DMS53 (cell line): ENCODE measurements around the gene URI1.

Experiments
- DNase-seq: peaks from one replicate; lab custom pipeline; 2025; lab: John Stamatoyannopoulos, UW

URI1 gene

DNA sequence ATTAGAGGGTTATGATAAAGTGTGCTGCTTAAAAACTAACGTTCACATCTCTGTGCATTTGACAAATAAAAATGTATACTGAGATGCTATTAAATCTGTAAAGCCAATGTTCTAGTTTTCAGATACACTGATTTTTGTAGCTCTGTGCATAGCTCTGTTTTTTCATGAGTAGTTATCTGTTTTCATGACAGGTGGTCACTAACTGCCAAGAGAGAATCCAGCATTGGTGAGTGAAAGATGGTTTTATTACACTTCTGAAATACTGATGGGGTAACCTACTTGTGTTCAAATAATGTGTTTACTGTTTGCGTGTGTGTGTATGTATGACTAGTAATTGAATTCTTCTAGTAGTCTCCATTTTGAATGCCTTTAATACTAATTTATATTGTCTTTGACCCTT, 29.0 kb downstream of the URI1 start:
- DNase-seq: no peak

DNA sequence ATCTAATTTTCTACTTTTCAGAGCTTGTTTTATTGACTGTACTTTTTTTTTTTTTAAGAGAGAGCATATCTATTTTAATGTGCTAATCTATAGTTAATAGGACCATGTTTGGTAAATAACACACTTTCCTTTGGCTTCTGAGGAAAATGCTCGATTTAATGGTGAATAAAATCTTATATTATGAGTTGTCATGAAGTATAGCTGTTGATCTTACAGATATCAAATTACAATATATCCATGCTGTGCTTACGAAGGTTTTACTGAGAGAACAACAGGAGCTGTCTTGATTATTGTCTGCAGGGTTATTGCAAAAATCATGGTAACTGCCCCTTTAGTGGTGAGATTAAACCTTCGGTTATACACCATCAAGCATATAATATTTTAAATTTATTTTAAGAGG, 29.6 kb downstream of the URI1 start:
- no peak for DNase-seq

- DNase-seq: no peak
Observed at GRCh38 chr19:29974701-29975100, 32.7 kb downstream of the URI1 start.

DNA sequence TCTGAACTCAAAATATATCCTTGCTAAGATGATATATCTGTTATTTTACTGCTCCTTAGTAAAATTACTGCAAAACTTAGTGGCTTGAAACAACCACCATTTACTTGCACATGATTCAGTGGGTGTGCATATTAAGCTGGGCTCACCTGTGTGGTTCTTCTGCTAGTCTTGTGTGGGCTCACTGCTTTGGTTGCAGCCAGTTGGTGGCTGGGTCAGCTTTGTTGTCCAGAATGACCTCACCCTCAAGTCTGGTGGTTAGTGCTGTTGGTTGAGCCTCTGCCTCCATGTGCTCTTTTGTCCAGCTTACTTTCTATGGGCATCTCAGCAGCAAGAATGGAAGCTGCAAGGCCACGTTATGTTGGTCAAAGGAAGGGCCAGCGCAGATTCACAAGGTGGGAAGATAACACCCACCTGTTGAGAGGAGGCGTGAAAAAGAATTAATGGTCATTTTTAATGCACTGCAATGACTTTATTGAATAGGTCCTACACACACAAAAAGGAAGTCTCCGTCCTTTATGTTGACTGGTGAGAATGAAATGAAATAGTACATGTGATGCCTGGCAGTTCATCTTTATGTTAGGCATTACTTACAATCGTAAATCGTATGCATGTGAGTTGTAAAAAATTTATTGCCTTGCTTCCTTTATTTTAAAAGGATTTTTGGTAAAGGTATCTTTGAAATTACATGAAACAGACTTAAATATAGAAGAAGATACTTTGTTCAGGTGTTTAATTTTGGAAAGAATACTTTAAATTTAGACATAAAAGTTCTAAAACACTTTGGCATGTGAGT, 34.3 kb downstream of the URI1 start:
- no peak for DNase-seq

GRCh38 chr19:29978080-29978479, 36.0 kb downstream of the URI1 start:
- no peak for DNase-seq

- no peak for DNase-seq
Observed at GRCh38 chr19:29983568-29983967, 41.5 kb downstream of the URI1 start.

DNA sequence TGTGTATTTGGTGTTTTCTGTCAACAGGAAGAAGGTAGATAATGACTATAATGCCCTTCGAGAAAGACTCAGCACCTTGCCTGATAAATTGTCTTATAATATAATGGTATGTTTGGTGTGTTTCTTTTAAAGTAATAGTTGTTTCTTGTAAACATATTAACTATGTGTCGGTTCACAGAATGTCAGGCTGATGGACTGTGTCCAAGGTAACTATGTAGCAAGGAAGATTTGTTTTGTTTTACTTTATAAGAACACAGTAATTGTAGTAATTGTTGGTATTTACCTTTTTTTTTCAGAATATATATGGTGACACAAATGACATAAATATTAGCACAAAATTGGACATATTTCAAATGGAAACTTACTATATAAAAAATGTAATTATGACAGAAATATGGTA, 43.2 kb downstream of the URI1 start:
- DNase-seq: no peak

- DNase-seq: no peak
Observed at GRCh38 chr19:29988351-29988750, 46.3 kb downstream of the URI1 start.

DNA sequence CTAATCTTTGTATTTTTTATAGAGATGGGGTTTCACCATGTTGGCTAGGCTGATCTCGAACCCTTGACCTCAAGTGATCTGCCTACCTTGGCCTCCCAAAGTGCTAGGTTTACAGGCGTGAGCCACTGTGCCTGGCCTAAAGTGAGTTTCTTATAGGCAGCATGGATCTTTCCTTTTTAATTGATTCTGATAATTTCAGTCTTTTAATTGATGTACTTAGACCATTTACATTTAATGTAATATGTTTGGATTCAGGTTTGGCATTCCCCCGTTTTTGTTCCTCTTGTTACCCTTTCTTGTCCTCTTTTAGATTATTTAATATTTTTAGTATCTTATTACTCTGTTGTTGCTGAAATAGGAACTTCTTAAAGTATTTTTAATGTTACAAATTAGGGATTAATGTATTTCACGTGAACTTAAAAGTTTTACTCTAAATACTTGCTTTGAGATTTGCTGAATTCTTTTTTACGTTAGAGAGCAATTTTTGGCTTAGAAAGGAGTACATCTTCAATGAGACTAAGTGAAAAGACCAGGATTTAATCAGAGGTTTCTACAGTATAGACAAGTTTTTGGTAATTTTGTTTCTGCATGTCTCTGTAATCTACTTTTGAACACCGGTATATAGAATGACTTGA, 50.3 kb downstream of the URI1 start:
- DNase-seq: no peak

GRCh38 chr19:29999490-29999889, 57.5 kb downstream of the URI1 start:
- DNase-seq: no peak

DNA sequence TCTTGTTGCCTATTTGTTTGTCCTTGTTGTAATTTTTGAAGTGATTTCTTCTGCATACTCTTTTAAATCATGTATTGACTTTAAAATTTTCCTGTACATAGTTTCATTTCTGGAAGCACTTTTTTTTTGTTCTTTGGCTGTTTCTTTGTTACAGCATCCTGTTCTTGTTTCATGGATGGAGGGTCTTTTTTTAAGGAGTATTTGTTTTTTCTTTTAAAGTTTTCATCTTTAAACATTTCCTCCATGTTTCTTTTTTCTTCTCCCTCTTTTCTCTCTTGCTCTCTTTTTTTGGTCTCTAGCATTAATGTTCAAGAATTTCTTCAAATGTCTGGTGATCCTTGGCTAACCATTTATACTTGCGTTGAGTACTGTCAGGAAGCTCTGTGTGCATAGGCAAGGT, 58.8 kb downstream of the URI1 start:
- DNase-seq: no peak

DNA sequence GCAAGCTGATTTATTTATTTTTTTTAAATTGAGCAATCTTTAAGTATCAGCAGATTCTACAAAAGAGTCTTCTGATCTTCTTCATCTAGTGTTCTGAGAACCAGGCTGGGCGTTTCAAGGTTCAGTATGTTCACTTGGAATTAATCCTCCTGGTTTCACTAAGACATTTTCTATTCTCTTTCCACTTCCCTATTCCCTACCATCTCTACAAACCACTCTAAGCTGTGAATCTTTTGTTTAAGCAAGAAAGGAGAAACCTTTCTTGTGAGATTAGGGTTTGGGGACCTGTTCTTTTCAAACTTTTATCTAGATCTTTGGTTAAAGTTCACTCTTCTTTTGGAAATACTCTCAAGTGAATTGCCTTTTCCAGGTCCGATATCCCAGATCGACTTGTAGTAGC, 59.3 kb downstream of the URI1 start:
- DNase-seq: no peak

GRCh38 chr19:30001791-30002190, 59.8 kb downstream of the URI1 start:
- no peak for DNase-seq

DNA sequence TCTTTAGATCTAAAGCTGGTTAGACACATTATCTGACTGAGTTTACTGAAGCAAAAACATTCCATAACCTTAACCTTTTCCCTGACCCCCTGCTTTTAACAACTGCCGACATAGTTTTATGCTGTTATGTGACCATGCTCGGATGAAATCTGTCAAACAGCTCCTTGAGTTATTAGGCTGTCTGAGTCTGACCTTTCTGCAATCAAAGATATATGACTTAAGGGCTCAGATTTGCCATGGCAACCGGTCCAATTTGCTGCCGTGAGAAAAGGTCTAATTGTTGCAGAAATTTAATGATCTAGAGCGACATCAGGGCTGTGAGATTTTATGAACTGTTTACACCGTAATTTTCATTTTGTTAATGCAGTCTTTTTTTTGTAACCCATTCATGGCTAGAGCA, 61.8 kb downstream of the URI1 start:
- no peak for DNase-seq

- no peak for DNase-seq
Observed at GRCh38 chr19:30004403-30004802, 62.4 kb downstream of the URI1 start.

GRCh38 chr19:30006207-30006606, 64.2 kb downstream of the URI1 start:
- no peak for DNase-seq

GRCh38 chr19:30008169-30008568, 66.1 kb downstream of the URI1 start:
- no peak for DNase-seq

DNA sequence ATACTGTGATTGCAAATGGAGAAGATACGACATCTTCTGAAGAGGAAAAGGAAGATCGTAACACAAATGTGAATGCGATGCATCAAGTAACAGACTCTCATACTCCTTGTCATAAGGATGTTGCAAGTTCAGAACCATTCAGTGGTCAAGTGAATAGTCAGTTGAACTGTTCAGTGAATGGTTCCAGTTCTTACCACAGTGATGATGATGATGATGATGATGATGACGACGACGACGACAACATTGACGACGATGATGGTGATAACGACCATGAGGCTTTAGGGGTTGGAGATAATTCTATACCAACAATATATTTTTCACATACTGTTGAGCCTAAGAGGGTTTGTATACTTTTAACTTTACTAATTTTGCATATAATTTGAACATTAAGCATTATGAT, 67.0 kb downstream of the URI1 start:
- DNase-seq: no peak

DNA sequence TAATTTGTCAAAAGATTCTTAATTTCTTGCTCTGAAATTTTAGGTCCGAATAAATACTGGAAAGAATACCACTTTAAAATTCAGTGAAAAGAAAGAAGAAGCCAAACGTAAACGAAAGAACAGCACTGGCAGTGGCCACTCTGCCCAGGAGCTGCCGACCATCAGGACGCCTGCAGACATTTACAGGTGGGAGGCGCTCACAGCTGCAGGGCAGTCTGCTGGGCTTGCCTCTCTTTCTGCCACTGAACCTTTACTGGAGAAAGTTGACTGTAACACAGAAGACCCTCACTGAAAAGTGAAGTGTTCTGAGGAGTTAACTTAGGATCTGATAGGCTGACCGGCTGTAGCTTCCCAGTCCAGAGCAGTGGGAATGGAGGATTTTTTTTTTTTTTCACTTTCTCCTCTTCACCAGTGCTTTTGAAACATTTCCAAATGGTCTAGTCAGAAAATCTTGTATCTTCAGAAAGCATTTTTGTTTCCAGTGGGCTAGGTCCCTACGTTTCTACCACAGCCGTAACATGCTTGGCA, 69.1 kb downstream of the URI1 start:
- DNase-seq: peak; percentile 58

- DNase-seq: no peak
Observed at GRCh38 chr19:30014770-30015169, 72.7 kb downstream of the URI1 start.

DNA sequence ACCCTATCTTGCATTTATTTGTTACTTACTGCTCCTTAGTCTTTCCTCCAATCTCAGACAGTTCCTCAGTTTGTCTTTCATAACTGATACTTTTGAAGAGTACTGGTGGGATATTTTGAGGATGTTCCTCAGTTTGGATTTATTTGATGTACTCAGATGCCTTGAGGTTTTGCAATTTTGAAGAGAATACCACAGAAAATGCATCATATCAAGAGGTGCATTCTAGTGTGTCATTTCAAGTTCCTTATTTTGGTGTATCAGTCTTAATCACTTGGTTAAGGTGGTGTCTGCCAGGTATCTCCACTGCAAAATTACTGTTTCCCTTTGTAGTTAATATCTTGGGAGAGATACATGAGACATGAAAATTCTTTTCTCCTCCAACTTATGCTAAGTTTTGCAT, 75.1 kb downstream of the URI1 start:
- DNase-seq: no peak

DNA sequence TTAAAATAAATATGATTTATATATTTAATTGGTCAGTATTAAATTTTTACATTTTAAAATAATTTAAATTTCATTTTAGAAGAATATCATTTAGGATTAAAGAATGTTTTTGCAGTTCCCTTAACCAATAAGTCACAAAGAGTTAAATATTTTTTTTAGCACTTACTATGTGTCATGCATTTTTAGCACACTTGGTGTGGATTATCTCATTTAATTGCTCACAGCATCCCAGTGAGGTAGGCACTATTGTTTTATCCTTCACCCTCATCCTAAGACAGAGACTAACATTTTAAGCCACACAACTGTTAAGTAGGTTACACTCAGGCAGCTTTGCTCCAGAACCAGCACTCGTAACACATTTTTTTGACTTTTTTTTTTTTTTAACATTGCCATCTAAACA, 78.2 kb downstream of the URI1 start:
- DNase-seq: no peak

DNA sequence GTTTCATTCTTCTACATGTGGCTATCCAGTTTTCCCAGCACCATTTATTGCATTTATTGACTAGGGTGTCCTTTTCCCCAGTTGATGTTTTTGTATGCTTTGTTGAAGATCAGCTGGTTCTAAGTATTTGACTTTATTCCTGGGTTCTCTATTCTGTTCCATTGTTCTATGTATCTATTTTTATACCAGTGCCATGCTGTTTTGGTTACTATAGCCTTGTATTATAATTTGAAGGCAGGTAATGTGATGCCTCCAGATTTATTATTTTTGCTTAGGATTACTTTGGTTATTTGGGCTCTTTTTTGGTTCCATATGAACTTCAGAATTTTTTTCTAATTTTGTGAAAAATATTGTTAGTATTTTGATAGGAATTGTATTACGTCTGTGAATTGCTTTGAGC, 80.6 kb downstream of the URI1 start:
- DNase-seq: no peak

- no peak for DNase-seq
Observed at GRCh38 chr19:30023330-30023729, 81.3 kb downstream of the URI1 start.
